ENCODE measurements around the gene ABCF1. TPM values are rescaled to one million over a fixed set of nuclear protein-coding genes. Genes with fewer than 3 reads are reported as not detected.
A peak's percentile ranks its signal among the peaks of the same experiment; 100 is the strongest.

The ABCF1 gene
- total RNA-seq, 1 experiment from 2014 or later: 53.3 TPM

- ATAC-seq: peak; percentile 91
- Histone ChIP-seq H3K79me2 (ENCODE audit: insufficient read depth, low read length) (peaks cover 54% of the 10 kb centered on the region), H3K27me3 (ENCODE audit: insufficient read depth, low read length) (no peaks in the 10 kb centered on the region), H2AFZ (ENCODE audit: low read depth, low read length, poor library complexity, severe bottlenecking) (no peak within 1 kb of the TSS), H3K9ac (ENCODE audit: low read length) (peak within 1 kb of the TSS; percentile 98), H4K20me1 (ENCODE audit: insufficient read depth) (no peaks in the 10 kb centered on the region), H3K36me3 (ENCODE audit: control insufficient read depth in 1 of 2, insufficient read depth in 2 of 2, low read length in 2 of 2) (peaks cover 21 to 27% of the 10 kb centered on the region in 2 experiments), H3K4me2 (ENCODE audit: low read length) (peak within 1 kb of the TSS; percentile 91), H3K4me1 (ENCODE audit: control insufficient read depth in 1 of 2, insufficient read depth in 2 of 2, low read length in 2 of 2) (peaks cover 10 to 23% of the 10 kb centered on the region in 2 experiments; a peak in 3 of 4 replicates), H3K9me3 (ENCODE audit: control insufficient read depth in 1 of 2, insufficient read depth in 1 of 2, low read depth in 1 of 2, low read length in 2 of 2) (no peaks in the 10 kb centered on the region), H3K27ac (ENCODE audit: low read depth, low read length) (peak within 1 kb of the TSS; percentile 96), H3K4me3 (replicated peaks in 1 of 2; ENCODE audit: low read depth in 1 of 2, low read length in 2 of 2) (peak within 1 kb of the TSS; percentile 88 to 95), H3K9me2 (ENCODE audit: insufficient read depth) (no peaks in the 10 kb centered on the region)
- intact Hi-C loops (cut with micrococcal nuclease): loop anchor here (1.0 to 5.0 kb wide), 2 partner anchors 15 to 161 kb away; partner anchors contain the start of genes ABCF1 and MDC1
- RAD21 ChIA-PET (ENCODE audit: low non-redundant PET in 1 of 2, low total read pairs in 2 of 2, uncharacterized antibody in 2 of 2, unreplicated experiment in 2 of 2): no interaction called here
- peak; percentile 95 for DNase-seq (ENCODE audit: low read depth, low spot score)
- POLR2A ChIA-PET: interaction anchor here (1.7 to 2.8 kb wide), 3 partner anchors 11 to 58 kb away, joined by 10 to 12 read pairs (median 10); partner anchors contain the start of gene ABCF1
- TF ChIP-seq ATF3 (IDR thresholded peaks at IDR 0.05) (no peak), ZNF274 (IDR thresholded peaks at IDR 0.05; ENCODE audit: low read depth, low read length) (no peak), CEBPB (IDR thresholded peaks at IDR 0.05; ENCODE audit: low read depth) (no peak), ELF1 (IDR thresholded peaks at IDR 0.05; ENCODE audit: borderline replicate concordance, low read depth) (no peak), CTCF (IDR thresholded peaks at IDR 0.05 in 2 of 3, conservative IDR thresholded peaks at IDR 0.05 in 1 of 3; ENCODE audit: borderline replicate concordance in 1 of 3, insufficient read depth in 1 of 3, low read depth in 2 of 3, low read length in 2 of 3) (no peak), EGR1 (IDR thresholded peaks at IDR 0.05; ENCODE audit: low read depth) (no peak), YY1 (IDR thresholded peaks at IDR 0.05; ENCODE audit: extremely low read depth, insufficient replicate concordance, low read depth, low read length) (no peak), POLR2A (IDR thresholded peaks at IDR 0.05; ENCODE audit: borderline replicate concordance, extremely low read depth, insufficient read depth, insufficient read length) (peak; percentile 34), SP1 (IDR thresholded peaks at IDR 0.05; ENCODE audit: low read depth) (no peak), SRF (IDR thresholded peaks at IDR 0.05; ENCODE audit: low read depth) (no peak), ZFX (IDR thresholded peaks at IDR 0.05) (no peak), TCF7L2 (IDR thresholded peaks at IDR 0.05; ENCODE audit: borderline replicate concordance, extremely low read depth, insufficient read depth, insufficient read length) (peak; percentile 82), POLR2AphosphoS5 (IDR thresholded peaks at IDR 0.05; ENCODE audit: low read depth, low read length) (peak; percentile 76), ZBTB33 (IDR thresholded peaks at IDR 0.05; ENCODE audit: extremely low read depth, insufficient replicate concordance, low read length) (no peak)
- no TSS peak for BruUV-seq (replicated peaks)
- CTCF ChIA-PET: interaction anchor here (3.5 to 4.7 kb wide), 2 partner anchors 11 to 15 kb away, joined by 13 to 25 read pairs; no protein-coding TSS in a partner anchor
These were observed 15.0 kb upstream of the ABCF1 start, which contains the start of gene GNL1 for GRCh38 chr6:30556066-30556905. Gene GNL1 (minus strand): TSS chr6:30556489. CDS start chr6:30556203, 286 bp downstream.

All from HCT116 (cell line).